GM19099 (cell line): Measurements from ENCODE around the gene AFF2.

Experiments
- POLR2A ChIP-seq: IDR thresholded peaks from 3 replicates; pipeline ENCODE4 v1.6.1; 2011; ENCODE audit warnings: low read depth; ENCODE audit not compliant: insufficient read length; ENCODE audit errors: extremely low read depth

AFF2 gene

DNA sequence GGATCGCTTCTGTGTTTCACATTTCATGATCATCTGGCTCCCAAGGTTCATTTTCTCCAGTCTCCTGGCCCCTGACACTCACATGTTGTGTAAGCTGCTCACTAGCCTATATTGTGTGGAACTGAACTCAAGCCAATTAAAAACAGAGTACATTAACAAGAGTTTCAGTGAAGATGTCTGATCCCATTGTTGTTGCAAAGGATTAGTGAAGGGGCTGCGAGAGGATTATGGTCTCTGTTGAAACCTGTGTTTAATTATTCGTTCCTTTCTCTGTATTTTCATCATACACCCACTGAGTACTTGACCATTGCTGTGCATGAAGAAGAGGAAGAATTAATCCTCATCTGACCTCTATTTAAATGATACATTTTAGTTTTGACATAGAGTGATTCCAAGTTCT, 54.7 kb downstream of the AFF2 start:
- TF ChIP-seq POLR2A: no peak

DNA sequence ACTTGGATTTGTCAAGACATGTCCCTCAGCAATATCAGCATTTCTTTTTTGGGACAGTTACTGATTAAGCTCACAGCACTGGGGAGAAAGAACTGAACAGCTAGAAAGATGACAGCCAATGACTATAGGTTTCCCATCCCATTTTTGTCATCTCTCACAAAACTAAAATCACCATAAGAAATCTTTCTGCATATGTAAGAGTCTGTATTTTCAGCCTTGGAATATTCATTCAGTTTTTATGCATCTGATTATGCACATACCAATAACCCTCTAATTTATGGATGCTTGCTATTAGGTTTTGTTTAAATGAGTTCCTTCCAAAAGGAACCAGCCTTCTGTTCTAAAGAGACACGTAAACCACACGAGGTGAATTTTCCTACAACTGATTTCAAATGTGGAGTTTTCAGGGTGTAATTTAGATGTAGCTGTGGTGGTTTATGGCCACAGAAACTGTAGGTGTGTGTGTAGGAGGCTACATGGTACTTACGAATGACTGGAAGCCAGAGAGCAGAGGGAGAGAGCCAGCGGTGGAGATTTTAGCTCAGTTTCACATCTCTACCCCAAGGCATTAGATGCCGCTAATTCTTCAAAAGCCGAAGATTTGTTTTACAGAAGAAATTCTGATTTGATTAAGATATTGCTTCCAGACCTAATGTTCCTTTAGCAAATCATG, 55.3 kb downstream of the AFF2 start:
- TF ChIP-seq POLR2A: no peak

DNA sequence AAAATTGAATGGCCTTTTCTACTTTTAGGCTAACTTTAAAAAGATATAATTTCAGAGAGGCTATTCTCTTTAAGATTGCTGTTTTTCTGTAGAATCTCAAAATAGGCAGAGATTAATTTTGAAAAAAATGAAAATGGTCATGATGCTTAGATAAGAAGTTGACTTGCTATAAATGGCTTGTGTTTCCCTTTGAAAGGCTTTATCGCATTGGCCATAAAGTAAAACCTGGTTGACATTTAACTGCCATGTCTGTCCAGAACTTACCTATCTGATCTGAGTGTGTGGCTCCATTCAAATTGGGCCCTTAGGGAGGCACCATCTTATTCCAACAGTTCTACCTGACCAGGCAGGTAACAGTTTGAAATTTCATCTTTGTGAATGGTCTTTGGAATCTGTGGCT, 56.1 kb downstream of the AFF2 start:
- TF ChIP-seq POLR2A: no peak

GRCh38 chrX:148562846-148563245, 62.4 kb downstream of the AFF2 start:
- no peak for TF ChIP-seq POLR2A

GRCh38 chrX:148567229-148567628, 66.8 kb downstream of the AFF2 start:
- no peak for TF ChIP-seq POLR2A

DNA sequence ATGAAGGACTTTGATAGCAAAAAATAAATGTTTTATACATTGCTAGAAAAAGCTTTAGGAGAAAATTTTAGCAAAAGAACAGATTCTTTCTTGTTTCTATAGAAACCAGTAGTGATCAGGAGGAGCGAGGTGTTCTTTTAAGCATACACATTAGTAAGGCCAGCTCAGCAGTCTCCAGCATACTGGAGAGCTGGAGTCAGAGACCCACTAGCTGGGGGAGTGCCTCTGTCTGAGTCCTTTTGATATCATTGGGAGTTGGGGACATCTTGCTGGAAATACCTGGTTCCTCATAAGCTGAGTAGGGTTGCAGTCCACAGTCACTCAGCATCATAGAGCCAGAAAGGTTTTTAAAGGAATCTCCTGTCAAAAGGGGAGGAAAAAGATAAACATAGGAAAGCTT, 67.4 kb downstream of the AFF2 start:
- TF ChIP-seq POLR2A: no peak

GRCh38 chrX:148568763-148569162, 68.3 kb downstream of the AFF2 start:
- no peak for TF ChIP-seq POLR2A

DNA sequence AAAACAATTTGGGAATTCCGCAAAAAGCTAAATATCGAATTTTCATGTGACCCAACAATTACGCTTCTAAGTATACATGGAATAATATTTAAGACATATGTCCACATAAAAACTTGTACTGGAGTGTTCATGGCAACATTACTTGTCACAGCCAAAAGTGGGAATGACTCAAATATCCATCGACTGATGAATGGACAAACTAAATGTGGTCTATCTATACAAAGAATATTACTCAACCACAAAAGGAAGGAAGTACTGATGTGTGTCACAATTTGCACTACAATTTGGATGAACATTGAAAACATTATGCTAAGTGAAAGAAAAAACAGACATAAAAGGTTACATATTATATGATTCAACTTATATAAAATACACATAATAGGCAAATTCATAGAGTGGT, 71.9 kb downstream of the AFF2 start:
- no peak for TF ChIP-seq POLR2A

DNA sequence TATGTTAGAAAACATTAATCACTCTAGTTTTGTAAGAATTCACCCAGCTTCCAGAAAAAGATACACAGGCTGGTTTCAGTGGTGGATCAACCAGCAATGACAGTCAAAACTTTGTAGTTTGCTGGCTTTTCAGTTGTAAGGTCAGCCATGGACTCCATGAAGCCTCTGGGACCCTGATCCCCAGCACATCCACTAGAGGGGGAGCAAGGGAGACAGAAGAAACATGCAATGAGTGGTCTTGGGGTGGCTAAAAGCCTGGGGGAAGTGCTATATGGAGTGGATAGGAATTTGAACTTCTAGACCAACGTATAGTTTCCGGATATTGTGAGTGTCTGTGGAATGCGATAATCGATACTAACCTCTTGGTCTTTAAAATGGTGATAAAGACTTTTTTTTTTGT, 72.7 kb downstream of the AFF2 start:
- no peak for TF ChIP-seq POLR2A

- TF ChIP-seq POLR2A: no peak
These were observed 74.0 kb downstream of the AFF2 start for GRCh38 chrX:148574237-148574973.

- no peak for TF ChIP-seq POLR2A
These were observed 76.0 kb downstream of the AFF2 start for GRCh38 chrX:148576396-148576795.

DNA sequence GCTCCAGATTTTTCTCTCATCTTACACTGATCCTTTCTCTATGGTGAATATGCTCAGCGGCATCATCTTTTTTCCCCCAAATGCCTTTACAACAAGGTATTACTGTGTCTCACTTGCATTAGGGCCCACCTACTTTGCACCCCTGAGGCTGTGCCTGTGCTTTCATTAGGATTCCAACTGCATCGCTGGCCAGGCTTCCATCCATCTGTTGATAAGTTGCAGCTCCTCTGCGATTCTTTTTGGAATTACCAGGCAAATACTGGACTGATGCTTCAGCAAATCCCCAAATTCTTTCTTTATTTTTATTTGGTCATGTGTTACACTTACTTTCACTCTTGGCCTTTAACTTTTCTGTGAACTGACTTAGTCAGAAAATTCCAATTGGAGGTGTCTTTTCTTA, 77.3 kb downstream of the AFF2 start:
- no peak for TF ChIP-seq POLR2A

GRCh38 chrX:148580016-148580415, 79.6 kb downstream of the AFF2 start:
- TF ChIP-seq POLR2A: no peak

GRCh38 chrX:148582353-148582752, 81.9 kb downstream of the AFF2 start:
- TF ChIP-seq POLR2A: no peak

DNA sequence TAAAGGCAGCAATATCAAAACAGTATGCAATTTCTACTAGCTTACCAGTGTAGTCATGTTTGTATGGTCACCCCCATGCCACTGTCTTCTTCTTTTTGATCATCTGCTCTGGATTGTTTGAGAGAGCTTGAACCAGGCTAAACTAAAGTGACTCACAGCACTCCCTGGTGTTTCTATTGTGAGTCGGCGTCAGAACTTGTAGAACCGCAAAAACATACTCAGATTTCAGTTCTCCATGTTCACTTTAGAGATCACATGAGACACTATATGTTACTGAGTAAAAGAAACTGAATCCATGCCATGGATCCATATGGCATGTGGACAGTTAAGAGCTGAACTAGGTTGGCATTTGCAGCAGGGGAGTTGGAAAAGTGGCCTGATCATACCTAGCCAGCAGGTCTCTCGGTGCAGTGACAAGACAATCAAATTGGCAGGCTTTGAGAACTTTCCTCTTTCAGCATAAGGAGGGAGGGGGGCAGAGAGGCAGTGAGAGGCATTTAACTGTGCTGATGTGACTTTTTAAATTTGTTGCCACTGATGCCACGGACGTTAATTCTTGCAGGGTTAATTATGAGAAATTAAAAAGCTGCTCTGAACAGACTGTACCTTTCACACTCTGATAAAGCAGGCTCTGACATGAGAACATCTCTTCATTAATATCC, 88.4 kb downstream of the AFF2 start:
- no peak for TF ChIP-seq POLR2A

GRCh38 chrX:148592595-148592994, 92.2 kb downstream of the AFF2 start:
- no peak for TF ChIP-seq POLR2A

- TF ChIP-seq POLR2A: no peak
These were observed 92.7 kb downstream of the AFF2 start for GRCh38 chrX:148593146-148593545.

DNA sequence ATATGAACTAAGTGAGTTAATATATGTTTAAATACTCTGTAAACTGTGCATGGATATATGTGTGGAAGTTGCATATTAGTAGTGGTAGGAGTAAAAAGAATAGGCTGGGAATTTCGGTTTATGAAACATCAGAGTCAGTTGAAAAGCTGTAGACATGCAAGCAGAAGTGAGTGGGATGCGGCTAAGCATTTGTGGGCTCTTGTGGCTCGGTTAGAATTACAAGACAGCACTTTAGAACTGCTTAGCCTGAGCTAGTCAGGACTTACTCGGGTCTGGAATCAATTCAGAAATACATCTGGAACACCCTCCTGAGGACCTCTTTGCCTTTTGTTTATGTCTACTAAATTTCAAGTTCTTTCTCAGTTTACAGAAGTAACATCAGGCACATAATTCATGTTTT, 93.6 kb downstream of the AFF2 start:
- no peak for TF ChIP-seq POLR2A
